IMR-90 (cell line): Measurements from ENCODE around the gene GTF3C1.

ENCODE experiments used
- BHLHE40 ChIP-seq: fragments of 150-350 bp; IDR thresholded peaks from 2 replicates; pipeline ENCODE4 v1.6.1; 2016; ENCODE audit warnings: mild to moderate bottlenecking, low read depth, low read length
- CEBPB ChIP-seq: IDR thresholded peaks from 2 replicates; pipeline ENCODE4 v1.6.1; 2012; ENCODE audit warnings: low read depth, low read length, improper control_type of control experiment
- CHD1 ChIP-seq: IDR thresholded peaks from 2 replicates; pipeline ENCODE4 v1.6.1; 2012; ENCODE audit warnings: low read depth, low read length, improper control_type of control experiment
- MAFK ChIP-seq: IDR thresholded peaks from 2 replicates; pipeline ENCODE4 v1.6.1; 2012; ENCODE audit warnings: low read depth, low read length, improper control_type of control experiment
- MAZ ChIP-seq: IDR thresholded peaks from 2 replicates; pipeline ENCODE4 v1.6.1; 2012; ENCODE audit warnings: low read depth, mild to moderate bottlenecking, low read length, improper control_type of control experiment, moderate library complexity, borderline replicate concordance
- MXI1 ChIP-seq: IDR thresholded peaks from 2 replicates; pipeline ENCODE4 v1.6.1; 2012; ENCODE audit warnings: low read depth, mild to moderate bottlenecking, low read length, moderate library complexity, borderline replicate concordance
- POLR2A ChIP-seq: IDR thresholded peaks from 2 replicates; pipeline ENCODE4 v1.6.1; 2012; ENCODE audit warnings: mild to moderate bottlenecking, low read depth, low read length
- RAD21 ChIP-seq: IDR thresholded peaks from 2 replicates; pipeline ENCODE4 v1.6.1; 2012; ENCODE audit warnings: low read length, improper control_type of control experiment
- RCOR1 ChIP-seq: IDR thresholded peaks from 2 replicates; pipeline ENCODE4 v1.6.1; 2012; ENCODE audit warnings: mild to moderate bottlenecking, low read length, improper control_type of control experiment; ENCODE audit not compliant: insufficient replicate concordance
- RFX5 ChIP-seq: IDR thresholded peaks from 2 replicates; pipeline ENCODE4 v1.8.0; 2012; ENCODE audit warnings: low read depth, mild to moderate bottlenecking, low read length, moderate library complexity
- SMC3 ChIP-seq: fragments of 150-350 bp; IDR thresholded peaks from 2 replicates; pipeline ENCODE4 v1.6.1; 2016; ENCODE audit warnings: low read depth, mild to moderate bottlenecking, antibody characterized with exemption, low read length, moderate library complexity
- TF ChIP-seq, protein P1 (sequence below): conservative IDR thresholded peaks from 2 replicates; pipeline ENCODE4 v1.5.1; 2012; ENCODE audit warnings: mild to moderate bottlenecking, low read depth, low read length, improper control_type of control experiment
- TF ChIP-seq, protein P2 (sequence below): fragments of 150-350 bp; IDR thresholded peaks from 2 replicates; pipeline ENCODE4 v1.6.1; 2017; ENCODE audit warnings: mild to moderate bottlenecking, antibody characterized with exemption, low read length, low read depth
- TF ChIP-seq, protein P3 (sequence below): fragments of 150-350 bp; IDR thresholded peaks from 2 replicates; pipeline ENCODE4 v1.6.1; 2016; ENCODE audit warnings: low read depth, mild to moderate bottlenecking, low read length, moderate library complexity, borderline replicate concordance

DNA sequence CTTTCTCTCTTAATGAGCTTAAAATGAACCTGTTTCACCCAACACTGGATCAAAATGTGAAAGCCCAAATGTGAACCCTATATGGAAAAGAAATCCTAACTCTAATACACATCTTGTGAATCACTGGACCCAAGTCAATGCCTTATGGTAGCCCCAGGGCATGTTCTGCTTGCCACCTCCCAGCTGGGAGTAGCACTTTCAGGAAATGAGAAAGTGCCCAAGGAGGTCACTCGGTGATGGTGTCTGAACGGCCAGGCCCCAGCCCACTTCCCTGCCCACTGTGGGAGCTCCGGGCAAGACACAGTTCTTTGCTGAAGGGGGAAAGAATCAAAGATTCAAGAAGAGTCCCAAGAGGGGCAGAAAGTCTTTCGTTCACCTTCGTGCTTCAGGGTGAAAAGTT is 46.1 kb downstream of the GTF3C1 start:
- TF ChIP-seq, protein P1, sequence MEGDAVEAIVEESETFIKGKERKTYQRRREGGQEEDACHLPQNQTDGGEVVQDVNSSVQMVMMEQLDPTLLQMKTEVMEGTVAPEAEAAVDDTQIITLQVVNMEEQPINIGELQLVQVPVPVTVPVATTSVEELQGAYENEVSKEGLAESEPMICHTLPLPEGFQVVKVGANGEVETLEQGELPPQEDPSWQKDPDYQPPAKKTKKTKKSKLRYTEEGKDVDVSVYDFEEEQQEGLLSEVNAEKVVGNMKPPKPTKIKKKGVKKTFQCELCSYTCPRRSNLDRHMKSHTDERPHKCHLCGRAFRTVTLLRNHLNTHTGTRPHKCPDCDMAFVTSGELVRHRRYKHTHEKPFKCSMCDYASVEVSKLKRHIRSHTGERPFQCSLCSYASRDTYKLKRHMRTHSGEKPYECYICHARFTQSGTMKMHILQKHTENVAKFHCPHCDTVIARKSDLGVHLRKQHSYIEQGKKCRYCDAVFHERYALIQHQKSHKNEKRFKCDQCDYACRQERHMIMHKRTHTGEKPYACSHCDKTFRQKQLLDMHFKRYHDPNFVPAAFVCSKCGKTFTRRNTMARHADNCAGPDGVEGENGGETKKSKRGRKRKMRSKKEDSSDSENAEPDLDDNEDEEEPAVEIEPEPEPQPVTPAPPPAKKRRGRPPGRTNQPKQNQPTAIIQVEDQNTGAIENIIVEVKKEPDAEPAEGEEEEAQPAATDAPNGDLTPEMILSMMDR = no peak
- TF ChIP-seq RAD21 = no peak
- no peak for TF ChIP-seq POLR2A
- TF ChIP-seq, protein P2, sequence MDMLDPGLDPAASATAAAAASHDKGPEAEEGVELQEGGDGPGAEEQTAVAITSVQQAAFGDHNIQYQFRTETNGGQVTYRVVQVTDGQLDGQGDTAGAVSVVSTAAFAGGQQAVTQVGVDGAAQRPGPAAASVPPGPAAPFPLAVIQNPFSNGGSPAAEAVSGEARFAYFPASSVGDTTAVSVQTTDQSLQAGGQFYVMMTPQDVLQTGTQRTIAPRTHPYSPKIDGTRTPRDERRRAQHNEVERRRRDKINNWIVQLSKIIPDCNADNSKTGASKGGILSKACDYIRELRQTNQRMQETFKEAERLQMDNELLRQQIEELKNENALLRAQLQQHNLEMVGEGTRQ = no peak
- TF ChIP-seq RCOR1 = no peak
- no peak for TF ChIP-seq RFX5
- TF ChIP-seq SMC3 = no peak
- no peak for TF ChIP-seq CHD1
- TF ChIP-seq MXI1 = no peak
- TF ChIP-seq, protein P3, sequence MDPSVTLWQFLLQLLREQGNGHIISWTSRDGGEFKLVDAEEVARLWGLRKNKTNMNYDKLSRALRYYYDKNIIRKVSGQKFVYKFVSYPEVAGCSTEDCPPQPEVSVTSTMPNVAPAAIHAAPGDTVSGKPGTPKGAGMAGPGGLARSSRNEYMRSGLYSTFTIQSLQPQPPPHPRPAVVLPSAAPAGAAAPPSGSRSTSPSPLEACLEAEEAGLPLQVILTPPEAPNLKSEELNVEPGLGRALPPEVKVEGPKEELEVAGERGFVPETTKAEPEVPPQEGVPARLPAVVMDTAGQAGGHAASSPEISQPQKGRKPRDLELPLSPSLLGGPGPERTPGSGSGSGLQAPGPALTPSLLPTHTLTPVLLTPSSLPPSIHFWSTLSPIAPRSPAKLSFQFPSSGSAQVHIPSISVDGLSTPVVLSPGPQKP = no peak
- TF ChIP-seq CEBPB = no peak
- no peak for TF ChIP-seq BHLHE40
- no peak for TF ChIP-seq MAFK
- no peak for TF ChIP-seq MAZ
